Activated T-helper 1 cell treated with anti-CD3 and anti-CD28 coated beads, Interleukin-12 subunit alpha, Interleukin-12 subunit beta, Interleukin-2, Interleukin-4 antibody, amounts not matched to agents 30 ng/mL and 10 ng/mL and 1 ng/mL, durations not matched to agents 14 hours and 24 hours and 36 hours (primary cell): Measurements from ENCODE around the gene PCDHB5. TPM values are rescaled to one million over a fixed set of nuclear protein-coding genes. Genes with fewer than 3 reads are reported as not detected.

Source experiments
- total RNA-seq: library from RNA; stranded (reverse); gene quantifications from 2 replicates; pipeline ENCODE4 v1.2.3, GENCODE V29; 2022

The PCDHB5 gene
- total RNA-seq, 1 donor from 2014 or later, result not detected

Other genes with a start within 250 kb of the PCDHB5 start
- not detected in 2 replicates for gene PCDHAC1, start 208.9 kb upstream of the PCDHB5 start, total RNA-seq
- not detected in 2 replicates for gene PCDHAC2, start 168.7 kb upstream of the PCDHB5 start, total RNA-seq
- gene PCDHB1, start 83.8 kb upstream of the PCDHB5 start, total RNA-seq, result not detected in 2 replicates
- gene PCDHB2, start 40.6 kb upstream of the PCDHB5 start, total RNA-seq, result not detected in 2 replicates
- gene PCDHB3, start 34.7 kb upstream of the PCDHB5 start, total RNA-seq, result not detected in 2 replicates
- not detected in 2 replicates for gene PCDHB4, start 13.4 kb upstream of the PCDHB5 start, total RNA-seq
- not detected in 2 replicates for gene PCDHB6, start 14.9 kb downstream of the PCDHB5 start, total RNA-seq
- gene PCDHB7, start 37.4 kb downstream of the PCDHB5 start, total RNA-seq, result not detected in 2 replicates
- not detected in 2 replicates for gene PCDHB8, start 42.6 kb downstream of the PCDHB5 start, total RNA-seq
- not detected in 2 replicates for gene PCDHB16, start 47.2 kb downstream of the PCDHB5 start, total RNA-seq
- gene PCDHB9, start 52.0 kb downstream of the PCDHB5 start, total RNA-seq, result not detected in 2 replicates
- gene PCDHB10, start 57.1 kb downstream of the PCDHB5 start, total RNA-seq, result not detected in 2 replicates
- not detected in 2 replicates for gene PCDHB11, start 64.4 kb downstream of the PCDHB5 start, total RNA-seq
- not detected in 2 replicates for gene PCDHB12, start 73.5 kb downstream of the PCDHB5 start, total RNA-seq
- not detected in 2 replicates for gene PCDHB13, start 78.7 kb downstream of the PCDHB5 start, total RNA-seq
- gene PCDHB14, start 88.1 kb downstream of the PCDHB5 start, total RNA-seq, result not detected in 2 replicates
- gene PCDHB15, start 110.2 kb downstream of the PCDHB5 start, total RNA-seq, result not detected in 2 replicates
- 0.20 and 0.57 TPM in 2 replicates for gene SLC25A2, start 168.8 kb downstream of the PCDHB5 start, total RNA-seq
- gene TAF7, start 185.6 kb downstream of the PCDHB5 start, total RNA-seq, result 71.6 and 73.7 TPM in 2 replicates
- 0.10 TPM in 2 replicates for gene PCDHGA1, start 195.3 kb downstream of the PCDHB5 start, total RNA-seq
- 0.08 and 0.17 TPM in 2 replicates for gene PCDHGA2, start 203.6 kb downstream of the PCDHB5 start, total RNA-seq
- gene PCDHGA3, start 208.6 kb downstream of the PCDHB5 start, total RNA-seq, result 0.10 TPM in 1 of 2 replicates, not detected in the other
- 0.18 and 0.32 TPM in 2 replicates for gene PCDHGB1, start 214.9 kb downstream of the PCDHB5 start, total RNA-seq
- gene PCDHGA4, start 219.8 kb downstream of the PCDHB5 start, total RNA-seq, result 0.21 and 0.44 TPM in 2 replicates
- 0.47 and 0.93 TPM in 2 replicates for gene PCDHGB2, start 224.8 kb downstream of the PCDHB5 start, total RNA-seq
- 0.24 and 0.31 TPM in 2 replicates for gene PCDHGA5, start 229.0 kb downstream of the PCDHB5 start, total RNA-seq
- gene PCDHGB3, start 235.0 kb downstream of the PCDHB5 start, total RNA-seq, result 0.47 and 0.66 TPM in 2 replicates
- gene PCDHGA6, start 238.7 kb downstream of the PCDHB5 start, total RNA-seq, result 0.16 and 0.42 TPM in 2 replicates
- 0.16 and 0.22 TPM in 2 replicates for gene PCDHGA7, start 247.5 kb downstream of the PCDHB5 start, total RNA-seq